Activated T-helper 17 cell treated with anti-CD3 and anti-CD28 coated beads, Interleukin-2, amount 50 U/mL, for 72 hours (primary cell): ENCODE results near the gene IL17RA. TPM values are rescaled to one million over a fixed set of nuclear protein-coding genes. Genes with fewer than 3 reads are reported as not detected.
A peak's percentile ranks its signal among the peaks of the same experiment; 100 is the strongest.

ENCODE experiments used
- ATAC-seq: fragments of 150-1000 bp; cut with Tn5 transposase; replicated peaks from 2 replicates; pipeline ENCODE4 v1.10.0; 2021; ENCODE audit warnings: mild to moderate bottlenecking, moderate library complexity
- H3K27ac Mint-ChIP-seq: one replicate; pipeline ENCODE4 v1.8.0; 2022; ENCODE audit warnings: mixed read lengths
- H3K27me3 Mint-ChIP-seq: one replicate; pipeline ENCODE4 v1.8.0; 2022; ENCODE audit warnings: mixed read lengths
- H3K36me3 Mint-ChIP-seq: one replicate; pipeline ENCODE4 v1.8.0; 2022; ENCODE audit warnings: low read depth, mild to moderate bottlenecking, mixed read lengths
- H3K4me1 Mint-ChIP-seq: one replicate; pipeline ENCODE4 v1.8.0; 2022; ENCODE audit warnings: mixed read lengths
- H3K4me3 Mint-ChIP-seq: one replicate; pipeline ENCODE4 v1.8.0; 2022; ENCODE audit warnings: mild to moderate bottlenecking, mixed read lengths
- H3K9me3 Mint-ChIP-seq: one replicate; pipeline ENCODE4 v1.8.0; 2022; ENCODE audit warnings: mixed read lengths
- total RNA-seq, 2 donors: library from RNA; stranded (reverse); gene quantifications; one replicate each; pipeline ENCODE4 v1.2.3, GENCODE V29; 2022

IL17RA gene
- total RNA-seq, 2 donors from 2014 or later, result 8.5 to 13.6 TPM

GRCh38 chr22:17093081-17093480 is 8.3 kb downstream of the IL17RA start:
- Mint-ChIP-seq H3K27ac (no peak overlapping the region), H3K4me3 (no peak overlapping the region), H3K9me3 (no peaks in the 10 kb centered on the region), H3K27me3 (no peaks in the 10 kb centered on the region), H3K36me3 (peaks cover 19% of the 10 kb centered on the region), H3K4me1 (peaks cover 31% of the 10 kb centered on the region)
- no peak for ATAC-seq

GRCh38 chr22:17095538-17095937 is 10.7 kb downstream of the IL17RA start:
- H3K4me3 Mint-ChIP-seq, result no peak overlapping the region
- H3K4me1 Mint-ChIP-seq, result peaks cover 43% of the 10 kb centered on the region
- H3K27ac Mint-ChIP-seq, result no peak overlapping the region
- no peak for ATAC-seq
- H3K9me3 Mint-ChIP-seq, result no peaks in the 10 kb centered on the region
- H3K36me3 Mint-ChIP-seq, result peaks cover 43% of the 10 kb centered on the region
- no peaks in the 10 kb centered on the region for H3K27me3 Mint-ChIP-seq

GRCh38 chr22:17096071-17096470 is 11.3 kb downstream of the IL17RA start:
- Mint-ChIP-seq H3K9me3 (no peaks in the 10 kb centered on the region), H3K4me3 (no peak overlapping the region), H3K36me3 (peaks cover 48% of the 10 kb centered on the region), H3K27me3 (no peaks in the 10 kb centered on the region), H3K27ac (no peak overlapping the region), H3K4me1 (peaks cover 39% of the 10 kb centered on the region)
- no peak for ATAC-seq

GRCh38 chr22:17097062-17097461 is 12.3 kb downstream of the IL17RA start:
- Mint-ChIP-seq H3K27ac (no peak overlapping the region), H3K27me3 (no peaks in the 10 kb centered on the region), H3K9me3 (no peaks in the 10 kb centered on the region), H3K4me3 (no peak overlapping the region), H3K4me1 (peaks cover 45% of the 10 kb centered on the region), H3K36me3 (peaks cover 58% of the 10 kb centered on the region)
- ATAC-seq, result no peak

GRCh38 chr22:17097701-17098100 is 12.9 kb downstream of the IL17RA start:
- Mint-ChIP-seq H3K4me3 (peak overlapping the region; percentile 29), H3K27ac (no peak overlapping the region), H3K36me3 (peaks cover 65% of the 10 kb centered on the region), H3K27me3 (no peaks in the 10 kb centered on the region), H3K9me3 (no peaks in the 10 kb centered on the region), H3K4me1 (peaks cover 46% of the 10 kb centered on the region)
- ATAC-seq, result no peak

GRCh38 chr22:17098379-17098819 is 13.6 kb downstream of the IL17RA start:
- Mint-ChIP-seq H3K9me3 (no peaks in the 10 kb centered on the region), H3K4me3 (peak overlapping the region; percentile 29), H3K36me3 (peaks cover 72% of the 10 kb centered on the region), H3K27ac (peak overlapping the region; percentile 58), H3K27me3 (no peaks in the 10 kb centered on the region), H3K4me1 (peaks cover 44% of the 10 kb centered on the region)
- peak; percentile 85 for ATAC-seq

- Mint-ChIP-seq H3K27ac (no peak overlapping the region), H3K9me3 (no peaks in the 10 kb centered on the region), H3K36me3 (peaks cover 81% of the 10 kb centered on the region), H3K4me3 (no peak overlapping the region), H3K4me1 (peaks cover 33% of the 10 kb centered on the region), H3K27me3 (no peaks in the 10 kb centered on the region)
- no peak for ATAC-seq
These were observed 15.8 kb downstream of the IL17RA start for GRCh38 chr22:17100621-17101020.

GRCh38 chr22:17101475-17102296 is 16.9 kb downstream of the IL17RA start:
- peaks cover 33% of the 10 kb centered on the region for H3K4me1 Mint-ChIP-seq
- H3K27ac Mint-ChIP-seq, result peak overlapping the region; percentile 66
- peaks cover 90% of the 10 kb centered on the region for H3K36me3 Mint-ChIP-seq
- no peaks in the 10 kb centered on the region for H3K27me3 Mint-ChIP-seq
- ATAC-seq, result peak; percentile 27
- no peaks in the 10 kb centered on the region for H3K9me3 Mint-ChIP-seq
- no peak overlapping the region for H3K4me3 Mint-ChIP-seq

- H3K36me3 Mint-ChIP-seq, result peaks cover 91% of the 10 kb centered on the region
- peaks cover 28% of the 10 kb centered on the region for H3K4me1 Mint-ChIP-seq
- H3K27me3 Mint-ChIP-seq, result no peaks in the 10 kb centered on the region
- peak overlapping the region; percentile 66 for H3K27ac Mint-ChIP-seq
- H3K9me3 Mint-ChIP-seq, result no peaks in the 10 kb centered on the region
- H3K4me3 Mint-ChIP-seq, result no peak overlapping the region
- ATAC-seq, result no peak
These were observed 17.5 kb downstream of the IL17RA start for GRCh38 chr22:17102297-17102667.

- H3K27me3 Mint-ChIP-seq, result no peaks in the 10 kb centered on the region
- ATAC-seq, result no peak
- peaks cover 22% of the 10 kb centered on the region for H3K4me1 Mint-ChIP-seq
- H3K27ac Mint-ChIP-seq, result no peak overlapping the region
- no peak overlapping the region for H3K4me3 Mint-ChIP-seq
- H3K9me3 Mint-ChIP-seq, result no peaks in the 10 kb centered on the region
- peaks cover 91% of the 10 kb centered on the region for H3K36me3 Mint-ChIP-seq
These were observed 18.6 kb downstream of the IL17RA start for GRCh38 chr22:17103351-17103750.

- no peak for ATAC-seq
- no peaks in the 10 kb centered on the region for H3K27me3 Mint-ChIP-seq
- H3K9me3 Mint-ChIP-seq, result no peaks in the 10 kb centered on the region
- peaks cover 13% of the 10 kb centered on the region for H3K4me1 Mint-ChIP-seq
- H3K36me3 Mint-ChIP-seq, result peaks cover 83% of the 10 kb centered on the region
- H3K27ac Mint-ChIP-seq, result no peak overlapping the region
- no peak overlapping the region for H3K4me3 Mint-ChIP-seq
These were observed 19.6 kb downstream of the IL17RA start for GRCh38 chr22:17104336-17104935.

GRCh38 chr22:17105143-17106129 is 20.6 kb downstream of the IL17RA start:
- ATAC-seq, result no peak
- H3K9me3 Mint-ChIP-seq, result no peaks in the 10 kb centered on the region
- peaks cover 83% of the 10 kb centered on the region for H3K36me3 Mint-ChIP-seq
- H3K4me3 Mint-ChIP-seq, result no peak overlapping the region
- H3K27me3 Mint-ChIP-seq, result no peaks in the 10 kb centered on the region
- no peak overlapping the region for H3K27ac Mint-ChIP-seq
- peaks cover 13% of the 10 kb centered on the region for H3K4me1 Mint-ChIP-seq

GRCh38 chr22:17106161-17106784 is 21.5 kb downstream of the IL17RA start:
- Mint-ChIP-seq H3K4me1 (peaks cover 13% of the 10 kb centered on the region), H3K27ac (no peak overlapping the region), H3K4me3 (peak overlapping the region; percentile 45), H3K9me3 (no peaks in the 10 kb centered on the region), H3K36me3 (peaks cover 83% of the 10 kb centered on the region), H3K27me3 (no peaks in the 10 kb centered on the region)
- ATAC-seq, result peak; percentile 46
